Right lobe of liver (tissue), 4 donors: Measurements from ENCODE around the gene HSD17B3.

Experiments
- POLR2A ChIP-seq: fragments of 450-650 bp; IDR thresholded peaks from one replicate; pipeline ENCODE4 v1.6.1; 2017; ENCODE audit warnings: antibody characterized with exemption, mild to moderate bottlenecking
- TF ChIP-seq, protein P1 (sequence below), 4 donors: fragments of 200-600 bp in 3 of 4; fragments of 450-650 bp in 1 of 4; IDR thresholded peaks; one replicate each; pipeline versions ENCODE4 v1.5.1 to v1.8.0; 2016 to 2022; ENCODE audit warnings: antibody characterized with exemption in 4 of 4, mild to moderate bottlenecking in 2 of 4
- donor health status: DM: no; HTN: no; CAD: no.
- donor health status: DM: no; HTN: no; CAD: no.
- donor health status: DM: no; HTN: yes; CAD: no.

DNA sequence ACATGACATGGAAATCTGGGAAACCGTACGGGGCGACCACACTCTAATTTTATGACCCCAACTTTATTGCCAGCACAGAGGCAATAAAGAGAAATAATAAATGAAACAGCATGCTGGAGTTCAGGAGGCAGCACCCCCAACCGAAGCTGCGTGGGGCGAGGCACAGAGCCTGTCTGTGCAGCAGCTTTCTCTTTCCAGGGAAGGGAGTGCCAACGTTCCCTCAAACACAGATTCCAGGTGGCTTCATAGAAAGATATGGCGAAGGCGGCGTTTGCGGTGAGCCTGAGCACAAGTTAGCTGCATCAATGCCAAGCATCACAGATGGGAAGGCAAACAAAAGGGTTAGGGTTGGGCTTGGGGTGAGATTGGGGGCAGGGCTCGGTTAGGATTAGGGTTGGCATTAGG, 114.8 kb downstream of the HSD17B3 start:
- TF ChIP-seq, protein P1, sequence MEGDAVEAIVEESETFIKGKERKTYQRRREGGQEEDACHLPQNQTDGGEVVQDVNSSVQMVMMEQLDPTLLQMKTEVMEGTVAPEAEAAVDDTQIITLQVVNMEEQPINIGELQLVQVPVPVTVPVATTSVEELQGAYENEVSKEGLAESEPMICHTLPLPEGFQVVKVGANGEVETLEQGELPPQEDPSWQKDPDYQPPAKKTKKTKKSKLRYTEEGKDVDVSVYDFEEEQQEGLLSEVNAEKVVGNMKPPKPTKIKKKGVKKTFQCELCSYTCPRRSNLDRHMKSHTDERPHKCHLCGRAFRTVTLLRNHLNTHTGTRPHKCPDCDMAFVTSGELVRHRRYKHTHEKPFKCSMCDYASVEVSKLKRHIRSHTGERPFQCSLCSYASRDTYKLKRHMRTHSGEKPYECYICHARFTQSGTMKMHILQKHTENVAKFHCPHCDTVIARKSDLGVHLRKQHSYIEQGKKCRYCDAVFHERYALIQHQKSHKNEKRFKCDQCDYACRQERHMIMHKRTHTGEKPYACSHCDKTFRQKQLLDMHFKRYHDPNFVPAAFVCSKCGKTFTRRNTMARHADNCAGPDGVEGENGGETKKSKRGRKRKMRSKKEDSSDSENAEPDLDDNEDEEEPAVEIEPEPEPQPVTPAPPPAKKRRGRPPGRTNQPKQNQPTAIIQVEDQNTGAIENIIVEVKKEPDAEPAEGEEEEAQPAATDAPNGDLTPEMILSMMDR (IDR thresholded peaks at IDR 0.05), result no peak
- no peak for TF ChIP-seq POLR2A
